ENCODE measurements around the gene GYG1. TPM values are rescaled to one million over a fixed set of nuclear protein-coding genes. Genes with fewer than 3 reads are reported as not detected.

The GYG1 gene
- total RNA-seq, 1 donor from 2014 or later = 20.2 TPM

- H3K27me3 Mint-ChIP-seq = no peaks in the 10 kb centered on the region
- no peaks in the 10 kb centered on the region for H3K9me3 Mint-ChIP-seq
- peaks cover 46% of the 10 kb centered on the region for H3K36me3 Mint-ChIP-seq (ENCODE audit: low read depth)
- H3K4me1 Mint-ChIP-seq = peaks cover 4% of the 10 kb centered on the region
- ChIA-PET POLR2A (no interaction called here), CTCF (no interaction called here)
- no peak for DNase-seq
- no peak overlapping the region for H3K27ac Mint-ChIP-seq
- H3K4me3 Mint-ChIP-seq = no peak overlapping the region
- ATAC-seq (ENCODE audit: low read depth) = no peak
- no peak for TF ChIP-seq CTCF (IDR thresholded peaks at IDR 0.05)
- intact Hi-C loops (cut with micrococcal nuclease) = no loop called here
Measured at GRCh38 chr3:149067883-149068282, 76.5 kb downstream of the GYG1 start.

Other genes starting within 250 kb of the GYG1 start
- not detected in 2 replicates for gene CPB1, start 163.7 kb upstream of the GYG1 start, total RNA-seq
- gene CPA3, start 126.2 kb upstream of the GYG1 start, total RNA-seq = not detected in 2 replicates
- gene HLTF, start 95.0 kb downstream of the GYG1 start, total RNA-seq = 16.4 and 18.3 TPM in 2 replicates
- 30.1 and 30.5 TPM in 2 replicates for gene HPS3, start 138.1 kb downstream of the GYG1 start, total RNA-seq
- gene CP, start 230.3 kb downstream of the GYG1 start, total RNA-seq = not detected in 2 replicates